A549 (cell line): ENCODE results near the gene PRAC1. TPM values are rescaled to one million over a fixed set of nuclear protein-coding genes. Genes with fewer than 3 reads are reported as not detected.
A peak's percentile ranks its signal among the peaks of the same experiment; 100 is the strongest.

Experiments
- ATAC-seq, 2 experiments: fragments of 200-7000 bp in 1 of 2; fragments of >200 bp in 1 of 2; cut with Nextera tagmentation in 1 of 2; cut with Tn5 transposase in 1 of 2; 3 replicates each; pipeline versions ENCODE4 v1.8.0 to v1.9.1; 2018 to 2020; ENCODE audit warnings: mild to moderate bottlenecking in 1 of 2, moderate library complexity in 1 of 2
- CTCF ChIA-PET: fragments of 300-600 bp; sonication (Branson Sonifier 250); formaldehyde crosslinking; extraction: SDS; loops from one replicate; lab custom pipeline; 2021; ENCODE audit warnings: antibody characterized with exemption, inconsistent platforms; lab: Yijun Ruan, JAX
- POLR2A ChIA-PET: fragments of 350-600 bp; formaldehyde crosslinking; extraction: SDS; loops from one replicate; lab custom pipeline; 2021; ENCODE audit warnings: antibody characterized with exemption, inconsistent platforms; lab: Yijun Ruan, JAX
- DNase-seq, 2 experiments: peaks; one replicate each; pipeline versions ENCODE4 v3.0.0 to v3.0.0-alpha.2; 2011 to 2016; ENCODE audit warnings: low read depth in 1 of 2, low spot score in 1 of 2
- FAIRE-seq: peaks from 2 replicates; lab custom pipeline; 2011; peaks lifted over from hg19 to GRCh38; lab: Jason Lieb, UNC
- H3K27ac ChIP-seq, 2 experiments: fragments of >200 bp; sonication (Bioruptor Twin); formaldehyde crosslinking; 3 replicates each; pipeline ENCODE4 v1.5.1; 2016 to 2017
- H3K4me1 ChIP-seq: fragments of >200 bp; sonication (Bioruptor Twin); formaldehyde crosslinking; 3 replicates; pipeline ENCODE4 v1.6.1; 2016
- H3K4me2 ChIP-seq: fragments of >200 bp; sonication (Bioruptor Twin); formaldehyde crosslinking; 3 replicates; pipeline ENCODE4 v1.6.1; 2016
- H3K4me3 ChIP-seq: fragments of >200 bp; sonication (Bioruptor Twin); formaldehyde crosslinking; 3 replicates; pipeline ENCODE4 v1.5.1; 2016
- H3K9me3 ChIP-seq: fragments of >200 bp; sonication (Bioruptor Twin); formaldehyde crosslinking; 3 replicates; pipeline ENCODE4 v1.6.1; 2016
- ATOH8 ChIP-seq: fragments of 250-450 bp; sonication (Bioruptor Pico); IDR thresholded peaks from 2 replicates; pipeline ENCODE4 v1.5.0; 2020; ENCODE audit warnings: low read depth, mild to moderate bottlenecking, moderate library complexity
- CBX2 ChIP-seq: fragments of 200-600 bp; sonication (generic); IDR thresholded peaks from 2 replicates; pipeline ENCODE4 v1.6.1; 2016; ENCODE audit warnings: low read depth, mild to moderate bottlenecking, borderline replicate concordance
- CHD4 ChIP-seq: fragments of 200-600 bp; sonication (generic); IDR thresholded peaks from 2 replicates; pipeline ENCODE4 v1.6.1; 2016; ENCODE audit warnings: antibody characterized with exemption, mild to moderate bottlenecking, borderline replicate concordance
- EHF ChIP-seq: fragments of 250-450 bp; sonication (Bioruptor Pico); IDR thresholded peaks from 2 replicates; pipeline ENCODE4 v1.5.0; 2020; ENCODE audit warnings: mild to moderate bottlenecking
- FOSB ChIP-seq: fragments of 250-450 bp; sonication (Bioruptor Pico); IDR thresholded peaks from 2 replicates; pipeline ENCODE4 v1.5.0; 2020; ENCODE audit warnings: mild to moderate bottlenecking, moderate library complexity
- FOXS1 ChIP-seq: fragments of 250-450 bp; sonication (Bioruptor Pico); IDR thresholded peaks from 2 replicates; pipeline ENCODE4 v1.5.0; 2020; ENCODE audit warnings: mild to moderate bottlenecking, moderate library complexity
- GATA3 ChIP-seq: IDR thresholded peaks from 2 replicates; pipeline ENCODE4 v1.6.1; 2012; ENCODE audit warnings: borderline replicate concordance
- HOXB13 ChIP-seq: fragments of 250-450 bp; sonication (Bioruptor Pico); IDR thresholded peaks from 2 replicates; pipeline ENCODE4 v1.5.0; 2020; ENCODE audit warnings: low read depth, mild to moderate bottlenecking, moderate library complexity
- JUN ChIP-seq, 2 experiments: fragments of >200 bp; sonication (Bioruptor Twin); formaldehyde crosslinking; IDR thresholded peaks; 2 replicates in 1 of 2; 3 replicates in 1 of 2; pipeline ENCODE4 v1.6.1; 2016 to 2017
- KDM1A ChIP-seq: fragments of 200-600 bp; sonication (generic); IDR thresholded peaks from 2 replicates; pipeline ENCODE4 v1.6.1; 2016; ENCODE audit warnings: low read depth, mild to moderate bottlenecking
- KDM5A ChIP-seq: fragments of 200-600 bp; sonication (generic); IDR thresholded peaks from 2 replicates; pipeline ENCODE4 v1.6.1; 2016; ENCODE audit warnings: antibody characterized with exemption, mild to moderate bottlenecking
- NFE2L2 ChIP-seq: fragments of 150-350 bp; conservative IDR thresholded peaks from 2 replicates; pipeline ENCODE4 v1.6.1; 2014; ENCODE audit warnings: low read length
- POLR2AphosphoS2 ChIP-seq: conservative IDR thresholded peaks from 2 replicates; pipeline ENCODE4 v1.6.1; 2012; ENCODE audit warnings: low read length, improper control_type of control experiment, inconsistent platforms
- RAD21 ChIP-seq, 2 experiments: fragments of >200 bp in 1 of 2; sonication (Bioruptor Twin) in 1 of 2; formaldehyde crosslinking in 1 of 2; IDR thresholded peaks in 1 of 2; conservative IDR thresholded peaks in 1 of 2; 2 replicates in 1 of 2; 3 replicates in 1 of 2; pipeline ENCODE4 v1.6.1; 2012 to 2018; ENCODE audit warnings: inconsistent platforms in 1 of 2
- RCOR1 ChIP-seq: fragments of 150-350 bp; IDR thresholded peaks from 2 replicates; pipeline ENCODE4 v1.6.1; 2014; ENCODE audit warnings: antibody characterized with exemption, low read length, low read depth
- REST ChIP-seq: fragments of 200-600 bp; sonication (generic); IDR thresholded peaks from 2 replicates; pipeline ENCODE4 v1.6.1; 2016; ENCODE audit warnings: antibody characterized with exemption, mild to moderate bottlenecking, moderate library complexity
- SMC3 ChIP-seq: fragments of >200 bp; sonication (Bioruptor Twin); formaldehyde crosslinking; IDR thresholded peaks from 3 replicates; pipeline ENCODE4 v1.6.1; 2018; ENCODE audit warnings: inconsistent platforms
- SREBF2 ChIP-seq: fragments of 450-650 bp; IDR thresholded peaks from 2 replicates; pipeline ENCODE4 v1.6.1; 2014; ENCODE audit warnings: mild to moderate bottlenecking, moderate library complexity
- ZSCAN20 ChIP-seq: fragments of 250-450 bp; sonication (Bioruptor Pico); IDR thresholded peaks from 2 replicates; pipeline ENCODE4 v1.8.0; 2022; ENCODE audit warnings: mild to moderate bottlenecking, moderate library complexity
- WGBS: methylation state at CpG from one replicate; pipeline ENCODE4 v1.1.6; 2017; ENCODE audit errors: missing lambda C conversion rate; 5-methylcytosine and 5-hydroxymethylcytosine counted together
- polyA plus RNA-seq, 4 experiments: library from polyadenylated mRNA; depleted of rRNA in 3 of 4; stranded (reverse); fragments of >200 nt; fragmentation: RNase III in 1 of 4; extraction: RNeasy Plus Mini Kit Qiagen cat#74134 plus additional on column Dnase treatment in 1 of 4; gene quantifications; 2 replicates in 3 of 4; 3 replicates in 1 of 4; pipeline ENCODE4 v1.2.3, GENCODE V29; 2011 to 2017
- TF ChIP-seq, protein P1 (sequence below): fragments of 250-450 bp; sonication (Bioruptor Pico); IDR thresholded peaks from 2 replicates; pipeline ENCODE4 v1.5.0; 2021; ENCODE audit warnings: mild to moderate bottlenecking, moderate library complexity, borderline replicate concordance

PRAC1 gene
- polyA plus RNA-seq, 2 of the 4 experiments (the other 2 are of a cell fraction) = not detected

DNA sequence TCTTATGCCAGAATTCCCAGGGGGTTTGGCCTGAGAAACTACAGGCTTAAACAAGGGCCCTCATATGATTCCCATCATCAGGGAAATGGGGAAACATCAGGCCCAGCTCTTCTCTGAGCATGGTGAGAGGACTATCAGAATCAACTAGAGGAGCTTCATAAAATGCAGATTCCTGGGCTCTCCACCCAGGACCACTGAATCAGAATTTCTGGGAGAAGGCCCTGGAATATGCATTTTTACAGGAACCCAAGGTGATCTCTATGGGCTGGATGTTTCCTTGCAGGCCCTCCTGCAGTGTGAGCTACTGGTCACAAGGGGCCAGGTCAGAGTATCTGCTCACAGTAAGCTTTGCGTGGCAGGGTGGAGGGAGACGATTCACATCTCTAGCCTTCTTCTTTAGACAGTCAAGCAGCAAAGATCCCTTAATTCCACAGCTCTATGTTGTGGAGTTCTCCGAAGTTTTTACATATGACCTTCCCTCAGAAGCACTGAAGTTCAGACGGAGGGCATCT, 45.0 kb upstream of the PRAC1 start:
- 62% methylated on average over 4 of the region's 4 CpGs for WGBS
- Histone ChIP-seq H3K27ac (no peak overlapping the region), H3K4me3 (no peak overlapping the region), H3K4me2 (no peak overlapping the region), H3K9me3 (no peaks in the 10 kb centered on the region), H3K4me1 (no peaks in the 10 kb centered on the region)
- DNase-seq (no peak), FAIRE-seq (no peak), ATAC-seq (peak; percentile 65 to 83; a peak in 3 of 6 replicates)
- POLR2A ChIA-PET = no interaction called here
- CTCF ChIA-PET = interaction anchor here (0.6 to 18.5 kb wide), 16 partner anchors 8 to 123 kb away, joined by 3 to 171 read pairs (median 8); partner anchors contain the start of genes HOXB13, PRAC1 and PRAC2
- TF ChIP-seq REST (no peak), SMC3 (no peak), SREBF2 (no peak), ATOH8 (CRISPR knock-in tag) (no peak), EHF (CRISPR knock-in tag) (no peak), KDM1A (no peak), RCOR1 (no peak), GATA3 (no peak), CBX2 (no peak)

DNA sequence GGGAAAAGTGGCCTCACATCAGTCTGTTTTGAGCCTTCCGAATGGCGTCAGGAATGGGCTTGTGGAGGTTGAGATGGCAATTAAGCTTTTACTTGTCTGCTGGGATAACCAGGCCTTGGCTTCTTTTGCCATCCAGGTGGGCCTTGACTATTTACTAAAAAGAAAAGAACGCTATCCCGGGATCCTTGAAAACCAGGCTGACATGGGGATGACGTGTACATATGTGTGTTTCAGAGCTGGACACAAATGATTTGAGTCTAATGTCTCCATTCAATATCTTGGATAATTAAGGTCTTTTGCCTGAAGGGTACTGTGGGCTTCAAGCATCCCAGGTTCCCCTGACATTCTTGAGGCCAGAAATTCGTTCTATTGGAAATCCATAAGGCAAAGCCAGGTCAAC, 38.8 kb upstream of the PRAC1 start:
- TF ChIP-seq RCOR1 = no peak
- TF ChIP-seq, protein P1, sequence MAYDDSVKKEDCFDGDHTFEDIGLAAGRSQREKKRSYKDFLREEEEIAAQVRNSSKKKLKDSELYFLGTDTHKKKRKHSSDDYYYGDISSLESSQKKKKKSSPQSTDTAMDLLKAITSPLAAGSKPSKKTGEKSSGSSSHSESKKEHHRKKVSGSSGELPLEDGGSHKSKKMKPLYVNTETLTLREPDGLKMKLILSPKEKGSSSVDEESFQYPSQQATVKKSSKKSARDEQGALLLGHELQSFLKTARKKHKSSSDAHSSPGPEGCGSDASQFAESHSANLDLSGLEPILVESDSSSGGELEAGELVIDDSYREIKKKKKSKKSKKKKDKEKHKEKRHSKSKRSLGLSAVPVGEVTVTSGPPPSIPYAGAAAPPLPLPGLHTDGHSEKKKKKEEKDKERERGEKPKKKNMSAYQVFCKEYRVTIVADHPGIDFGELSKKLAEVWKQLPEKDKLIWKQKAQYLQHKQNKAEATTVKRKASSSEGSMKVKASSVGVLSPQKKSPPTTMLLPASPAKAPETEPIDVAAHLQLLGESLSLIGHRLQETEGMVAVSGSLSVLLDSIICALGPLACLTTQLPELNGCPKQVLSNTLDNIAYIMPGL = no peak
- TF ChIP-seq ZSCAN20 = no peak
- no peak for TF ChIP-seq KDM5A
- no peak for TF ChIP-seq FOXS1
- TF ChIP-seq HOXB13 (CRISPR knock-in tag) = no peak
- TF ChIP-seq JUN (IDR thresholded peaks at IDR 0.05) = no peak
- TF ChIP-seq POLR2AphosphoS2 = no peak
- no peak for TF ChIP-seq NFE2L2
- WGBS = 82% methylated on average over 6 of the region's 6 CpGs
- no peak overlapping the region for H3K27ac ChIP-seq
- DNase-seq = no peak
- no peak overlapping the region for H3K4me3 ChIP-seq
- peaks cover 21% of the 10 kb centered on the region; the same call in 2 of the 3 replicates for H3K4me1 ChIP-seq
- no peak overlapping the region for H3K4me2 ChIP-seq
- POLR2A ChIA-PET = no interaction called here
- no peak for ATAC-seq
- H3K9me3 ChIP-seq = no peaks in the 10 kb centered on the region
- FAIRE-seq = no peak
- CTCF ChIA-PET = interaction anchor here (0.6 to 18.5 kb wide), 10 partner anchors 16 to 125 kb away, joined by 3 to 171 read pairs (median 4); partner anchors contain the start of genes PRAC1 and PRAC2

GRCh38 chr17:48760411-48760810, 38.1 kb upstream of the PRAC1 start:
- no peak for FAIRE-seq
- H3K9me3 ChIP-seq = no peaks in the 10 kb centered on the region
- no peak for DNase-seq
- 70% methylated on average over 4 of the region's 4 CpGs for WGBS
- no peak overlapping the region for H3K4me3 ChIP-seq
- H3K4me1 ChIP-seq = peaks cover 21% of the 10 kb centered on the region; the same call in 2 of the 3 replicates
- no peak overlapping the region for H3K4me2 ChIP-seq
- TF ChIP-seq NFE2L2 = no peak
- no peak for TF ChIP-seq REST
- no peak for TF ChIP-seq CHD4
- TF ChIP-seq FOSB (CRISPR knock-in tag) = no peak
- TF ChIP-seq RAD21 (conservative IDR thresholded peaks at IDR 0.05 in 1 of 2, IDR thresholded peaks at IDR 0.05 in 1 of 2) = no peak
- H3K27ac ChIP-seq = no peak overlapping the region
- ChIA-PET POLR2A (no interaction called here), CTCF (interaction anchor here (0.8 to 18.5 kb wide), 11 partner anchors 9 to 124 kb away, joined by 3 to 171 read pairs (median 3); partner anchors contain the start of genes PRAC1 and PRAC2)
- peak in 1 of 2 experiments; percentile 18; a peak in 1 of 6 replicates for ATAC-seq
